GM21367 (cell line): ENCODE measurements around the gene IL21.
"Not testable (repeated sequence)": the region's sequence is repeated elsewhere in the genome, so short reads cannot be mapped to it uniquely, and the experiment has no call there.

Experiments
- ATAC-seq: cut with Tn5 transposase; IDR thresholded peaks from one replicate; pipeline ENCODE4 v1.9.1; 2021; ENCODE audit not compliant: unreplicated experiment

Gene IL21

DNA sequence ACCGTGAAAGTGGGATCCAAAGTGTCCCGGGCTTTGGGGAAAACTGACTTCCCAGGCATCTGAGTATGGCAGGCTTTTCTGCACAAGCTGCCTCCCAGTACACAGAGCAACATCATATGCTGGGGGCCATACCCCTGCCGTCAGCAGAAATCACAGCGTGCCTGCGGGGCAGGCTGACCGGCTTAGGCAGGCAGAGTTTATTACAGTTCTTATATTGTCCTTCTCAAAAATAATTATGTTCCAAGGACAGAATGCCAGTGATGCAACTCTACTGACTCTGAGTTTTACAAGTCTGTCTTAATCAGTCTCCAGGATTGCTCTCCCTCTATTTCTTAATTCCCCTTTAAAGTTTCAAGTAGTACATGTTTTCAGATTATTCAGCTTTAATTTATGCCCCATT lies 37.0 kb downstream of the IL21 start:
- no peak for ATAC-seq

DNA sequence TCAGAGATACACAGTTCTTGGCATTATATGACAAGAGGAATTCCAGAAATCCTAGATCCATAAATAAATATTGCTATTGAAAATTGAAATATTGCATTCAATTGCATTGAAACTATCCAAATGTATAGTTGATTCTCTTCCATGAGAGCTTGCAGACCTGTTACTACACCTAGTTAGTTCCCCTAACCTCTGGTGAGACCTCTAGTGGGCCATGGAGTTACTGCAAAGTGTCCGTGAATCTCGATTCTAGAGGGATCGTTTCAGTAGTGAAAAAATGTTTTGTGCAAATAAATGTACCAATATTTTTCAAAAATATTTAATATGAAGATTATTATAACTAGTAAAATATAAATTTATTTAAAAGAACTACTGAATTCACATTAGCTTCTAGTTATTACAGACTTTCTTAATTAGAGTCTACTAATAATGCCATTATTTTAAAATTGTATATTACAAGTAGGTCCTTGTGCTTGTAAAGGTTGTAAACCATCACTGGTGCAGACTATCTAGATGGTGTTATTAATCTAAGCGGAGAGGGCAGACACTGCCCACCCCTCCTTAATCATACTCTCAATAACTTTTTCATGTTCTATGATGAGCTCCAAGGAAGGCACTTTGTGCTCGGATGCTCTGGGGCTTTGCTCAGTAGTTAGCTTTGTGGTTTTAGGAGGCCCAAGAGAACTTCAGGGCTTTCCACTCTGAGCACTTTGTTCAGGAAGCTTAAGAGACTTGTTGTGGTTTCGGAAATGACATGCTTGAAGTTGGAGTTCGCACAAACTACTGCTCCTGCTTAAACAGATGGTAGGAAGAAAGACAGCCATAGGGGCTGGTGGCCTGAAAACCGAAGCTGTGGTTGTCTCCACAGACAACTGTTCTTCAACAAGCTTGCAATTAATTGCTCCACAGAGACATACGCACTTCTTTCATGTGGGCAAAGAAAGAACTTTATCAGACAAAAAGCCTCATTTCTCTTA lies 42.8 kb downstream of the IL21 start:
- peak; percentile 88 for ATAC-seq

DNA sequence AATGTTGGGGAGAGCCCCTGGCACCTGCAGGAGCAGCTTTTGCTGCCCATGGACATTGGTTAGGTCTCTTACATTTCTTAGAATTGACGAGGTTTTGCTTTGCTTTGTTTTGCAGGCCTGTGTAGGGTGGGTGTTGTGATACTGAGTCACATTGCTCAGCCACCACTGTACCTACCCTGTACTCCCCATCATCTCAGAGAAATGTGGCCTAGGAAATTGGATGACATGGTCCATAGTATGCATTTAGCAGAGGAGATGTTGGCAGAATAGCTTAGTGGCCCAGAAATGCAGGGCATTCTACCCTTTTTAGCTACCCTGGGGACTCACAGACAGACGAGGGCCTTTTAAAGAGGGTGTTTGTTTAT lies 43.7 kb downstream of the IL21 start:
- ATAC-seq = no peak

DNA sequence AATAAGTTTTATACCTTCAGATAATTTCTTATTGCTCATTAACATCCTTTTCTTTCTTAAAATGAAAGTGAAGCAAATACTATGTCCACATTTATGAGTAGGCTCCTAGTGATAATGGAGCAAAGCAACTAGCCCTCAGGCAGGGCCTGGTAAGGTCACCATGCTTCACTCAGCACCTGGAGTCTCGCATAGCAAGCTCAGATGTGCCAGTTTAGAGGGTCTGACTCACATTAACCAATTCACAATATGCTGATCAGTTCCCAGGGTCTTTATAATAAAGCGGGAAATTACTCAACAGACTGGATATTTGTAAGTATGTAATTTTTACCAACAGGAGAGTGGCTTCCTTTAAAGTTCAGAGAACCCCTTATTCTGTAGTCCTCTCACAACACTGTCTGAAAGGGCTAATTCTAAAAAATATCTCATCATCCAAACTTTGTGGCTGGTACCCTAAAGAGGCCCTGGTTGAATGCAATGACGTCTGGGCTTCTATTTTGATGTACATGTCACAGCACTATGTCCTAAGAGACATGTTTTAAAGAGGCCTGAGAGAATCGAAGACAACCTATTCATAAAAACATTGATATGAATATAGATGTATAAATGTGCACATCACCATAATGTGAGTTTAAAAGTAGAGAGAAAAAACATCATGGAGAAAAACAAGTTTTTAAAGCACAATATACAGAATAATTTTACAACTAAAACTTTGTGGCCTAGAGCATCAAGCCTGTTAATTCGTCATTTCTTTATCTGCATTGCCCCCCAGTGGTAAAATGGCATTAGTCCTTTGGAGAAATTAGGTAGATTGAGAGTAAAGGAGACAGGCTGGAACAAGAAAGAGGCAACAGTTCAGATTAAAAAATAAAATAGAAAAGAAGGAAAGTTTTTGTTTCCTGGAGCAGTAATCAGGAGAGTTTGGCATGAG lies 44.3 kb downstream of the IL21 start:
- no peak for ATAC-seq

GRCh38 chr4:122574347-122574746 lies 46.5 kb downstream of the IL21 start:
- ATAC-seq = not testable (repeated sequence)

DNA sequence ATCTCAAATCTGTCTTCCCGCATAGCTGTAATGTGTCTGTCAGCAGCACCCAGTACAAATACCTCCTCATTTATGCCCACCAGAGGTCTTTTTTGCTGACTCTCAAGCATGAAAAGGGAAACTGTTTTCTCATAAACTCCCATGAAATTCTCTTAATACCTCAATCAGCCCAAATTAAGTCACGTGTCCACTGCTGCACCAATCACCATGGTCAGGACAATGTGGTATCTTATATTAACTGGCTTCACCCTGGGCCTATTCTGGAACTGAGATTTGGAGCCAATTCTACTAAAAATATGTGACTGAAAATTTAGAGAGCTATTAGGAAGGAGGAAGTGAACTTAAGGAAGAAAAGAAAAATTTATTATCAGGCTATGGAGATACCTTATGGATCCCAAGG lies 58.4 kb downstream of the IL21 start:
- ATAC-seq = no peak
